Retina (tissue), 1 donor: ENCODE measurements around the gene SPON1.
"Not testable (repeated sequence)": the region's sequence is repeated elsewhere in the genome, so short reads cannot be mapped to it uniquely, and the experiment has no call there.

Experiments
- DNase-seq: peaks from one replicate; pipeline ENCODE4 v3.0.0-alpha.2; 2016

The SPON1 gene

DNA sequence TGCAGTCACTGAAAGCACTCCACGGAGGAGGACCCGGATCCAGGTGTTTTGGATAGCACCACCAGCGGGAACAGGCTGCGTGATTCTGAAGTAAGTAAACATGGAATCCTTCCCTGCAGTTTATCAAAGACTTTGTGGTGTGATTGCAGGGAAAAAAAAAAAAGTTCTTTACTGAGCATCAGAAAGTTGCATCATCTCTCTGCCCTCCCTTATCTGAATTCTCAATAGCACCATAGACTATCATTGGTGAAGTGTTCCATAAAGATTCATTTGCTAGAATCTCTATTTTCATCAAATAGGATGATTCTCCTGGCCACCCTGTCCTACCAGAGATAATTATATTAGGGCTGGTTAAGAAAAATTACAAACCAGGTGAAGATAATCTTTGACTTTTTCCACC is 79.0 kb downstream of the SPON1 start:
- no peak for DNase-seq

DNA sequence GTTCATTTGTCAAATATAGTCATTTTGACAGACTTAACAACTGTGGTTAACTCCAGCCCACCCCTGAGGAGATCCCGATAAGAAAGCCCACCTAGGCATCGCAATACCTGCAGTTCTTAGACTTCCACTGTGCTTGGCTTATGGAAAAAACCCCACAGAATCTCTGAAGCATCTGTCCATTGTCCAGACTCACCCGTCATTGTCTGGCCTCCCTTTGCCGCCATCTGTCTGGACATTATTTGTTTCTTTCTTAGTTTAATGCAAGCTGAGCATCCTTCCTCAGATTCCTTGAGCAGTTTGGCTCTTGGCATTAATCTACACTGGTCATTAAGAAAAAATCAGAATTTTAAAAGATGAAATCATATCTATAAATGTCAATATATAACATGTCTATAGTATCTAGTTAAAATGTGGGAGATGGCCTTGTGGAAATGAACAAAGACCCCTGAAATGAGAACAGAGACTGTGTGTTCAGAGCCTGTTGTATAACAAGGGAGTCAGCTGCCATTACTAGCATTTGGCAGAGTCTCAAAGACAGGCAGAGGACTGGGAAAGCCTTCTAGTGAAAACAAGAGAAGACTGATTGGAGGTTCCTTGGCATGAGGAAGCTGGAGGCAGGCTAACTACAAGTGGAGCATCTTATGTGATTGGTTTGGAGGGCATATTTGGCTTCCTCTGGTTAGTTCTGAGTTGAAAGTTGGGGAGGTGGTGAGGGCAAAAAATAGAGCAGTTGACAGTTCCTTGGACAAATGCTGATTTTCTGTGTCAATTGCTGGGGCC is 80.4 kb downstream of the SPON1 start:
- DNase-seq, result no peak

DNA sequence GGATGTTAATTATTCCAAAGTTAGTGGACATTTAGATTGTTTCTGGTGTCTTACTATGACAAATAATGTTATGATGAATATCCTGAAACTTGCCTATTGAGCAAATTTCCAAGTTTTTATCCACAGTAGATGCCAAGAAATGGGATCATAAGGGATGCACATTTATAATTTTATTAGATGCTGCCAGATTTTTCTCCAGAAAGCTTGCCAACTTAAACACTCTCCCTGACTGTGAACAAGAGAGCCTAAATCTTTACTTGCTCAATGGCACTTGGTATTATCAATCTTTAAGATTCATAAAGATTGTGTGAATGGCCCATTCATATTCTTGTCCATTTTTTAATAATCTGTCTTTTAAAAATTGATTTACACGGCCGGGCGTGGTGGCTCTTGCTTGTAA is 82.4 kb downstream of the SPON1 start:
- DNase-seq, result no peak

DNA sequence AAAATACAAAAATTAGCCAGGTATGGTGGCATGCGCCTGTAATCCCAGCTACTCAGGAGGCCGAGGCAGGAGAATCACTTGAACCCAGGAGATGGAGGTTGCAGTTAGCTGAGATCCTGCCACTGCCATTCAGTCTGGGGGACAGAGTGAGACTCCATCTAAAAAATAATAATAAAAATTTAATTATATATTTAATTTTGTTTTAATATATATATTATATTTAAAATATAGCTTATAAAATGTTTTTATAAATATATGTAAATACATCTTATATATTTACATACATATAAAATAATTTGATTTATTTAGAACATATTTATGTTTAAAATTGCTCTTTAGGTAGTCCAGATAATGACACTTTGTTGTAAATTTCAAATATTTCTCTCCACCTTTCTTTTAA is 82.9 kb downstream of the SPON1 start:
- no peak for DNase-seq

DNA sequence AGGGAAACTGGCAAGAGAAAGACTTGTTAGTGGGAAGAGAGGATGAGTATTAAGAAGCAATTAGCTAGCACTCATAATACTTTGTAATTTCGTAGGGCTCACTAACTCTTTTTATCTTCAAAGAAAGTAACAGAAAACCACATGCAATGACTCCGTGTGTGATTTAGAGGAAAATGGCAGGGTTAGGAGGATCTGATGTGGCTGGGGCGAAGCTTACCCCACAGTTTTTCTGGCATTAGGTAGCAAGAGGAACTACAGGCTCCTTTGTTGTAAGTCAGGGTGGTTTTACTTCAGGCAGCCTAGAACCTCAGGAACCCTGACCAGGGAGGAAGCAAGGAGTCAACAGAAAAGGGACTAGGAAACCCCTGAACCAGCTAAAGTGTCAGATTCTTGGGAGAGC is 89.7 kb downstream of the SPON1 start:
- no peak for DNase-seq

DNA sequence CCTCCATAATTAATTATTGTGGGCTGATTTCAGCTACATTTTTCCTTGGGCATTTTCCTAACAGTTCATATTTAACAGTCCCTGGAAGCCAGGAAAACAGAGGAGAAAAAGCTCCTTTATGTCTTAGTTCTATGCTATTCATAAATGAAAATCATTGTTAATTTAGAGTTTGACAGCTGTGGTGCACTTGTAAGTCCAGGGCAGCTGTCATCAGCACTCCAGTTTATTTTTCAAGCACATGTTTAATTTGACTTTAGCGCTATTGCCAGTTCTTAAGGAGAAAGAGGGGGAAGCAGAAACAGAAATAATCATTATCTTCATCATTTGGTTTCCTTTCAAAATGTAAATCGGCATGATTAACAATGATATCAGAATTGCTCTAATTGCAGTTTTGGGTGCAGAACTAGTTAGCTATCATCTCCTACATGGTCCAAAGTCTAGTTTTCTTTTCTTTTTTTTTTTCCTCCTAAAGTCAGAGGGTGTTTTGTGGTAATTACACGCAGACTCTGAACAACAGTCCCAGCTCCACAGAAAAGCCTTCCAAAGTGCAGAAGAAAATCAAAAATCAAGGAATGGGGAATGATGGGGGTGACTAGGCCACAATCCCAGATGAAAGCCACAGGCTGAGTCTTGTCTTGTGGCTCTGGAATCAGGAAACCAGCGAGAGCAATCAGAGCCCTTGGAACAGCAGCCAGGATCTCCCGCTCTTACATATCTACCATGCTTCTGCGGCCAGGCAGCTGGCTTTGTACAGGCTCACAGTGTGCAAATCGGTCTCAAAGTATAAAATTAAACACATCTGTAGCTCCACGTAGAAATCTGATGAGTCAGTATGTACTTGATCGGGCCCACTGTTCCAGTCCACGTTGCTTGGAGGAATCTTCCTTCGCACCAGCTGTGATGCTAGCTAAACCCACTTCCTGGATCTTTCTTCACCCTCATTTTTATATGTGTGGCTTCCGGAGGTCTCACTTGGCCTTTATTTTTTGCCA is 91.9 kb downstream of the SPON1 start:
- no peak for DNase-seq

DNA sequence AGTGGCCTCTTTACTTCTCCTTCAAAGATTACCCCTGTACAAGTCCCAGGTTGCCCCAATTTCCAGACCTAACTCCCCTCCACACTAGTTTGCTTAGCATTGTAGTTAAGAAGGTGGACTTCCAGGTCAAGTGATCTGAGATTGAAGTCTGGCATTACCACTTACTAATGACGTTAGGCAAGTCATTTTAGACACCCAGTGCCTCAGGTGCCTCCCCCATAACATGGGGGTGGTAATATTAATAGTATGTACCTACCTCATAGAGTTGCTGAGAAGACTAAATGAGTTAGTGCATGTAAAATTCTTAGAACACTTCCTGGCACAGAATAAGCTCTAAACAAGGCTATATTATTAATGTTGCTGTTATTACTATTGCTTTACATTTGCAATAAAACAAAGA is 93.4 kb downstream of the SPON1 start:
- DNase-seq, result no peak

DNA sequence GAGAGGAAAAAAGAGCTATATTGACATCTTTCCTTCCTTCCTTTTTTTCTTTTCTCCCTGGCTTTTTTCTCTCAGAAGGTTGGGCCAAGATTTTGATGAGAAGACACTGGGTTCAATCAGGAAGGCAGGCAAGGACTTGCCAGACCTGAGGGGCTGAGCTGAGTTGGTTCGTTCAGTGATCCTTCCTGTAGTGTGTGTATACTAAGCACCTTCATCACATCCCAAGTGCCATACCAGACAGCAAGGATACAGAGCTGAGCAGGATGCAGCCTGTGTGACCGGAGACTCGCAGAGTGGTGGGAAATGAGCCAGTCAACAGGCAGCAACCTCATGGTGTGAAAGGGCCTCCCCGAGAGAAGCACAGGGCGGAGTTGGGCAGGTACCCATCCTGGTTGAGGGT is 95.5 kb downstream of the SPON1 start:
- no peak for DNase-seq

DNA sequence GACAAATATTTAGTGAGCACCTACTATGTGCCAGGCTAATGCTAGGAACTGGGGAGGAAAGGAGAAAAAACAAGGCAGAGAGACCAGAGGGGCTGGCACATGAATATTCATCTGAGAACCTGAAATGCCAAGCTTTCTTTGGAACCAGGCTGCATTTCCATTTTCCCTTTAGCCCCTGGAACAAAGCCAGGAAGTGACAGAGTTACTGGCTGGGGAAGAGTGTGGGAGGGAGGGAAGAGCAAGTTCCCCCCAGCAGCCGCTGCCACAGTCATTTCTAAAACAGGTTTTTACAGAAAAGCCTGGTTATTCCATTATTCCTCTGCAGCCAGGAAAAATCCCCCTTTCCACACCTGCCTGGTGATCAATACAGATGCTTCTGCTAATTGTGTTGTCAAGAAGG is 97.0 kb downstream of the SPON1 start:
- DNase-seq, result no peak

DNA sequence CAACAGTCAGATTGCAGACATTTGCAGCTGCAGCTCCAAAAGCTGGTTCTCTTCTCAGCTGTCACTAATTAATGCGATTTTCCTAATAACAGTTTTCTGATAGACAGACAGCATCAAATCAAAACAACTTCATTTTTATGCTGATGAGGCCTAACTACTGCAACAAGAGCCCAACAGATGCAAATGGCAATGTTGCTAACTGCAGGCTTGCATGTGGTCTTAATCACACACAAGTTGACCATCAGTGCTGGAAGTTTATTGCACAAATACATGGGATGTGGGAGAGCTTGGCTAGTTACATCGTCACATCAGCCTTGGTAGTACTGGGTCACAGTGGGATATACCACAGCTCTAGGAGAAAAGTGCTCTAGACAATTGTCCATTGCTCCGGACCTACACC is 99.2 kb downstream of the SPON1 start:
- DNase-seq, result no peak

DNA sequence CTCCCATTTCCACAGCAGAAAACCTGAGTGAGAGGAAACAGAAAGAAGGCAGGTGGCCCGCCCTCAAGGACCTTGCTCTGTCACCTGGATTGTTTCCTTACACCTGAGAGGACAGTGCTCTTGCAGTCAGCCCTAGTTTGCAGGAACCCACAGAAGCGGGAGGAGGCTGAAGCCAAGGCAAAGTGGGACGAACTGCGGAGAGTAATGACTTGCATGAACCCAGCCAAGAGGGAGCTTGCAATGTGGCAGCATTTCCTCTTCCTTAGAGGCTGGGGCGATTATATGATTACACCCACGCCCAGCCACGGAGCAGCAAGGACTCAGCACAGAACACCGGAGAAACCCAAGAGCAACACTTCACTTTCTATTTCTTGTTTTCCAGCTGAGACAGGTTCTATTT is 102.6 kb downstream of the SPON1 start:
- DNase-seq, result no peak

DNA sequence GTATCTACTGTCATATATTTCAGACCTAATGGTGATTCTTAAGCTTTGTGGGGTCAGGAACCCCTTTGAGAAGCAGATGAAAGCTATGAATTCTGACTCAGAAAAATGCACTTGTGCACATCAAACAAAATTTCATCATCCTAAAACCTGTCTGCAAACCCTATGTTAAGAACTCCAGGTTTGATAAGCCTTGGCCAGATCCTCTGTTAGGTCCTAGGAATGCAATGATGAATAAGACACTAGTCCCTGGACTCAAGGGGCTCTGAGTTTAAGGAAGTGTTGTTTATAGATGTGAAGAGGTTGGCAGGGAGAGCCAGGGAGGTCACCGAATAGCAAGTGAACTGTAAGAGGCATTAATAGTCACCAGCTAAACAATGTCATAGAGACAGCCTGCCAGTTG is 103.2 kb downstream of the SPON1 start:
- DNase-seq, result no peak

DNA sequence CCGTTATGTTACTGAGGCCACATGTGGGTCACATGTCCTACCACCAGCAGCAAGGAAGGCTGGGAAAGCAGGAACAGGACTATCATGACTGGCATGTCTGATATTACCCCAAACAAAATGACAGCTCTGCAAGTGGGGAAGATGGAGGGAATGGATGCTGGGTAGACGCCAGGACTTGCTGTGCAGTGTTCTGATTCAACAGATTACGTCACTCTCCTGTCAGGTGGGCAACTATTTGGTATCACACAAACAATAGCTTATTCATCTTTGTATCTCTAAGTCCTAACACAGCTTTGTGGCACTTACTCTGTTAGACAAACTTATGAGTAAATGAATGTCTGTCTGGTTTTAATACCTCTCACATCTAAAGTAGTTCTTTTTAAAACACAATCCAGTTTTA is 105.2 kb downstream of the SPON1 start:
- no peak for DNase-seq

DNA sequence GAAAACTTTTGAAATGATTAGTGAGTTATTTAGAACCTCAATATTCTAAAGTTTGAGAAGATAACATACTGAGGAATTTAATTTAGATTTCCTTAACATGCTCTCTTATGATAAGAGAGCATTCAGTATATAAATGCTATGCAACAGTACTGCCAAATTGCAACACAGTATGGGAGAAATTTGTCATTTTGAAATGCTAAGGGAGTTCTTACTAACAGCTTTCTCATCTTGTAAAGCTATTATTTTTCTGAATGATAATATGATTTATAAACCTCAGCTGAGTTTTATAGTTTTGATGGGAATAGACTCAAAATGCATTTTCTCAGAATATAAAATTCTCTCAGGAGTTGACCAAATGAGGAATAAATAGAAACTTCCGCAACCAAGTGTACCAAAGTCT is 108.4 kb downstream of the SPON1 start:
- no peak for DNase-seq

DNA sequence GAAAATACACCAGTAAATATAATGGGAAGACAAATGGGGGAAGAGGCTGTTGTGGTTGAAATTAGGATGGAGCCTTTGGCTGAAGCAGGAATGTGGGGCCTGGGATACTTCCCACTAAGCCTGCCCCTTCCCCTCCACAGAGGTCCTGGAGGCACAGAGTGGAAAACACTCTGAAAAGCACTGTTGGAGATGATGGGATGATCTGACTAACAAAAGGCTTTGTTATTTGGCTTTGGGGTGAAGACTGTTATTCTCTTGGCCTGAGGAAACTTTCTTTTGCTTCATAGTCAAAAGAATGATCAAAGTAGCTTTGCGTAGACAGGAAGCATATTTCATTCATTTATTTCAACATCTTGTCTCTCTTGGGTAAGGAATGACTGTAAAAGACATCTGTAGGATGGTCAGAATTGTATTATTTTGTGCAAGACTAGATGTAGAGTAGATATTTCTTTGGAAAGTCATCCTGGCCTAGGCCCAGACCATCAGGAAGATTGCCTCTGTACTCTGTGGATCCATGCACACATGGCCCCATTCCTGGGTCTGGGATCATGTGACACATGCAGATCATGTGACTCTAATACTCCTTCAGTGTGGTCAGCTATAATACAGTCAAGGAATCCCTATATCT is 111.4 kb downstream of the SPON1 start:
- DNase-seq, result no peak

DNA sequence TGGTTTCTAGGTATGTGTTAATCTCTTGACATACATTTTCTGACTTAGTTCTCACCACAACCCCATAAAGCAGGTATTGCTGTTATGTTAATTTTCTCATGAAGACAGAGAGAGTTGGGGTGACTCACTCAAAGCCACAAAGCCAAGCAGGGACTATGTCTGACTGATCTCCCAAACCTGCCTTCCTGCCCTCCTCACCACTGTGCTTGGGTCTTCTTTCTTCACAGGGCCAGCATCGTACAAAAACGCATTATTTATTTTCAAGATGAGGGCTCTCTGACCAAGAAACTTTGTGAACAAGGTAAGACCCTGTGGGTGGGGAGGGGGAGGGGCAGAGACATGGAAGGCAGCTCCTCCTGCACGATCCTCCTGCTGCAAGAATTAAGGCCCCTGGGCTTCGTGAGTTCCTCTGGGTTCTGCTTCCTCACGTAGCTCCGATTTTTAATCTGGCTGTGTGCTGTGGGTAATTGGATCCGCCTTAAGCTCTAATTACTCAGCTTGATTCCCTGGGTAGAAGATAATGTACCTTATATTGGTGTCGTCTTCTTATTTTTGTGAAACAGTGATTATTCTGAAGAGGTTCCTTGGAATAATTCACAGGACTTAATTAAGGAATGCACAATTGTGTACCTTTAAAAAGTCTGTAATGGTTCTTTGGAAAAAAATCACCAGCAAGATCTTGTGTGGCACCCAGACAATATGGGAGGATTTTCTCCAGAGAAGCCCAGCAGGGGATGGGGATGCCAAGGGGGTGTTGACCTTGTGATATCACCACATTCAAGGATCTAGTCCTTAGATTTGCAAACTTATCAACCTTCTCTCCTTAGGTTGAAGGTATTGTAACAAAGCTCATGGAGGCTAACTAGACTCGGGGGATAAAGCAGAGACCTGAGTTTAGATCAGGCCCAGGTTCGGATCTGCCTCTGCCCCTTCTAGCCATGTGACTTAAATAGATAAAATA is 112.9 kb downstream of the SPON1 start:
- DNase-seq, result no peak

DNA sequence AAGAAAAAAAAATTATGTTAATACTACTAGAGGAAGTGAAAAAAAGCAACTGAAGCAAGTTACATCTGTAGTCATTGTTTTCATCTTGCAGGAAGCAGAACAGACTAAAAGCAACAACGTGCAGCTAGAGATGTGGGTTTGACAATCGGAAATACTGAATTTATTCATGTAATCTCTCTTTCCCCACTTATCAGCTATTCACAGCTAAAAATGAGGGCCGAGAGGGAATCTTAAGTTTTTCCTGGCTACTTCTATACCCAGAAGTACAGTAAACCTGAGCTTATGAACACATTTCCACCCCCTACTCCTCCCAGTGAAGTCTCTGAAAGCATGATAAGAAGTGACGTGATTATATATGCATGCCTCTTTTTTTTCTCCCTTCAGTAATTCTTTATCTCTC is 116.5 kb downstream of the SPON1 start:
- no peak for DNase-seq

DNA sequence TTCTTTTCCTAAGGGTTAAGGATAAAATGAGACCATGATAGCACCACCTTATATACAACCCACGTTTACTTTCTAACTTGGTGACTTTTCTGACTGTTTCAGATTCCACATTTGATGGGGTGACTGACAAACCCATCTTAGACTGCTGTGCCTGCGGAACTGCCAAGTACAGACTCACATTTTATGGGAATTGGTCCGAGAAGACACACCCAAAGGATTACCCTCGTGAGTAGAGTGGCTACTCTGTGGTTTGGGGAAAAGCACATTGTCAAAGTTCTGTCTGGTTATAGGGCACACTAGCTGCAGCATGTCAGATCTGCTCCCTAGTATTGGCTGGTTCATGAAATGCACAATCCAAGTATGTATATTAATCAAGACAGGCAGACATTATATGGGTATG is 117.3 kb downstream of the SPON1 start:
- DNase-seq, result no peak

DNA sequence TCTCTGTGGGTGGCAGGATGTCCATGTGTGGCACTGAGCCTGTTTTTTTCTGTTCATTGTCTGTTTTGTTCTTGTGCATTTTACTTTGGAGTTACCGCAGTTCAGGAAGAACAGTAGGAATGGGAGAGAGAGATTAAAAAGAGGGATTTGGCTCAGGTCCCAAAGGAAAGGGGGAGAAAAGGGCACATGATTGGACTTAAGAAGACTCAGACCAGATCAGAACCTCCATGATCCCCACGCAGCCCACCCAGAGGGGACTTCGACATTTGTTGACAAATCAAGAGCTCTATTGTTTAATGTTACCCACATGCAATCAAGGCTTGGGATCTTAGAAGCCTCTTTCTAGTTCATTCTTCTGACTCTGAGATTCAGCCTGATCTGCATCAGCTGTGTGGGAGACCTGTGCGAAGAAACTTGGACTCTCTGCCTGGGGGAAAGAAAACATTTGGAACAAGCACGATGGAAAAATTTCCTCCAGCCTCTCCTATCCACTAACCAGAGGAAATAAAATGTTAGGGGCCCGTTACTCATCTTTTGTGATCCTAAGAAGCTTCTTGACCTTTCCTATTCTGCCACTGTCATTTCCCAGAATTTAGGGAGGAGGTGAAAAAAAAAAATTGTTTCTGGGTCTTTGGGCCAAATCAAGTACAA is 119.2 kb downstream of the SPON1 start:
- DNase-seq, result no peak

DNA sequence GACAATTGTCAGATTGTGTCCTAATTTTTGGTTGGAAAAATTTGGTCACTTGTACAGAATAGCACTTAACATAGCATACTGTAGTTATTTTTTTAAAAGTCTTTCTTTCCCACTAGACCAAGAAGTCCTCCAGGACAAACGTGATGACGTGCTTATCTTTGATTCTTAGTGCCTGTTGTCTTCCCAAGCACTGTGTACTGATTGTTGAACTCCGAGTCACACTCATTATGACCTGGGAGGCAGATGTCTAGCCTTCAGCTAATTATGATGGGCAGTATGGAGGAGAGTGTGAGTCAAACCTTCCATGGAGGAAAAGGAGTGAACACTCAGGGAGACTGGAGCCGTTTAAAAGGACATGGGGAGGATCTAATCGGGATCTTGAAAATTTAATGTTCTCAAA is 119.8 kb downstream of the SPON1 start:
- no peak for DNase-seq

DNA sequence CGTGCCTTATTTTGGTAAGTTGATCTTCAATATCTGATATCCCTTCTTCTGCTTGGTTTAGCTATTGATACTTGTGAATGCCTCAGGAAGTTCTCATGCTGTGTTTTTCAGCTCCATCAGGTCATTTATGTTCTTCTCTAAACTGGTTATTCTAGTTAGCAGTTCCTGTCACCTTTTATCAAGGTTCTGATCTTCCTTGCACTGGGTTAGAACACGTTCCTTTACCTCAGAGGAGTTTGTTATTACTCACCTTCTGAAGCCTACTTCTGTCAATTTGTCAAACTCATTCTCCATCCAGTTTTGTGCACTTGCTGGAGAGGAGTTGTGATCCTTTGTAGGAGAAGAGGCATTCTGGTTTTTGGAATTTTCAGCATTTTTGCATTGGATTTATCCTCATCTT is 126.3 kb downstream of the SPON1 start:
- not testable (repeated sequence) for DNase-seq
